DOHH2 (cell line): ENCODE results near the gene PCNX2.

ENCODE experiments used
- H3F3A ChIP-seq: fragments of 200-600 bp; sonication (generic), shearing (Covaris generic); 2 replicates; pipeline ENCODE4 v1.6.0; 2016; ENCODE audit warnings: antibody characterized with exemption, mild to moderate bottlenecking; ENCODE audit not compliant: control insufficient read depth, insufficient read depth
- H3K27ac ChIP-seq: fragments of 200-600 bp; sonication (generic); 2 replicates; pipeline ENCODE4 v1.5.1; 2014; ENCODE audit warnings: low read depth, mild to moderate bottlenecking, low read length, moderate library complexity
- H3K27me3 ChIP-seq: fragments of 200-600 bp; sonication (generic); 2 replicates; pipeline ENCODE4 v1.6.1; 2014; ENCODE audit warnings: mild to moderate bottlenecking, low read length, mixed read lengths; ENCODE audit not compliant: control insufficient read depth
- H3K36me3 ChIP-seq: fragments of 200-600 bp; sonication (generic); 2 replicates; pipeline ENCODE4 v1.6.1; 2014; ENCODE audit warnings: mild to moderate bottlenecking, low read length, moderate library complexity, mixed read lengths; ENCODE audit not compliant: control insufficient read depth
- H3K4me1 ChIP-seq: fragments of 200-600 bp; sonication (generic); 2 replicates; pipeline ENCODE4 v1.6.1; 2014; ENCODE audit warnings: mild to moderate bottlenecking, low read length, mixed read lengths; ENCODE audit not compliant: control insufficient read depth
- H3K4me2 ChIP-seq: fragments of 200-600 bp; sonication (generic); 2 replicates; pipeline ENCODE4 v1.6.0; 2014; ENCODE audit warnings: mild to moderate bottlenecking, low read length, moderate library complexity
- H3K4me3 ChIP-seq: fragments of 200-600 bp; sonication (generic); 2 replicates; pipeline ENCODE4 v1.5.1; 2014; ENCODE audit warnings: mild to moderate bottlenecking, low read length, mixed read lengths
- H3K79me2 ChIP-seq: fragments of 200-600 bp; sonication (generic); 2 replicates; pipeline ENCODE4 v1.6.1; 2014; ENCODE audit warnings: mild to moderate bottlenecking, low read length, mixed read lengths; ENCODE audit not compliant: control insufficient read depth
- H3K9me2 ChIP-seq: fragments of 200-600 bp; sonication (generic); replicated peaks from 2 replicates; pipeline ENCODE4 v1.6.1; 2014; ENCODE audit warnings: mild to moderate bottlenecking, low read length, mixed read lengths; ENCODE audit not compliant: control insufficient read depth
- H3K9me3 ChIP-seq: fragments of 200-600 bp; sonication (generic); 2 replicates; pipeline ENCODE4 v1.6.1; 2014; ENCODE audit warnings: antibody characterized with exemption, low read length, mixed read lengths; ENCODE audit not compliant: control insufficient read depth, insufficient read depth
- H4K20me1 ChIP-seq: fragments of 200-600 bp; sonication (generic); 2 replicates; pipeline ENCODE4 v1.6.0; 2014; ENCODE audit warnings: low read depth, mild to moderate bottlenecking, antibody characterized with exemption, low read length, moderate library complexity; ENCODE audit not compliant: control insufficient read depth, insufficient read depth
- CTCF ChIP-seq: fragments of 200-600 bp; sonication (generic); IDR thresholded peaks from one replicate; pipeline ENCODE4 v1.5.1; 2014; ENCODE audit warnings: antibody characterized with exemption, mild to moderate bottlenecking, low read depth, low read length; ENCODE audit not compliant: poor library complexity, severe bottlenecking
- EZH2phosphoT487 ChIP-seq: fragments of 200-600 bp; sonication (generic); IDR thresholded peaks from 2 replicates; pipeline ENCODE4 v1.6.1; 2017; ENCODE audit warnings: borderline replicate concordance, mild to moderate bottlenecking, antibody characterized with exemption, low read length, moderate library complexity, mixed read lengths

The PCNX2 gene

DNA sequence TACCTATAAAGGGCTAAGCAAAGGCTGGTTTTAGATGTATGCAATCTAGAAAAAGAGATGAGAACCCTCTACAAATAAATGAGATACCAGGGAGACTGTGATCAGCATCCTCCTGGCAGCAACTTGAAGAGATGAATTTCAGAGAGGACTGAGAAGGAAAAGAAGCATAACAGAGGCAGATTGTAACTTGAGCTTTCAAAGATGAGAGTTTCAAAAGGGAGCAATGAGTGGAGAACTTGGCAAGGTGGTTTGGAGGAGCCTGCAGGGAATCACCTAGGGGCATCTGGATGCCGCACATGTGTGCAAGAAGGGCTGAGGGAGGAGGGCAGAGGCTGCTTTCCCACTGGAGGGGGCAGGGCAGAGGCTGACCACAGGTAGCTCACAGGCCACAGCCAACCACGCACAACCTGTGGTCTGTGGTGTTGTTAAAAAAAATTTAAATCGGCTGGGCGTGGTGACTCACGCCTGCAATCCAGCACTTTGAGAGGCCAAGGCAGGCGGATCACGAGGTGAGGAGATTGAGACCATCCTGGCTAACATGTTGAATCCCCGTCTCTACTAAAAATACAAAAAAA is 50.2 kb downstream of the PCNX2 start:
- Histone ChIP-seq H3K79me2 (no peaks in the 10 kb centered on the region), H3K36me3 (no peaks in the 10 kb centered on the region), H3K27ac (no peak overlapping the region), H3K9me2 (no peaks in the 10 kb centered on the region), H3F3A (no peaks in the 10 kb centered on the region), H3K4me1 (no peaks in the 10 kb centered on the region), H3K27me3 (no peaks in the 10 kb centered on the region), H3K4me2 (no peak overlapping the region), H3K9me3 (no peaks in the 10 kb centered on the region), H3K4me3 (no peak overlapping the region), H4K20me1 (no peaks in the 10 kb centered on the region)
- TF ChIP-seq EZH2phosphoT487 (no peak), CTCF (no peak)

- Histone ChIP-seq H3K4me3 (no peak overlapping the region), H3K9me2 (no peaks in the 10 kb centered on the region), H3K27me3 (no peaks in the 10 kb centered on the region), H3K4me1 (no peaks in the 10 kb centered on the region), H3K27ac (no peak overlapping the region), H3F3A (no peaks in the 10 kb centered on the region), H4K20me1 (no peaks in the 10 kb centered on the region), H3K4me2 (no peak overlapping the region), H3K36me3 (no peaks in the 10 kb centered on the region), H3K79me2 (no peaks in the 10 kb centered on the region), H3K9me3 (no peaks in the 10 kb centered on the region)
- TF ChIP-seq EZH2phosphoT487 (no peak), CTCF (no peak)
Observed at GRCh38 chr1:233244183-233244582, 51.3 kb downstream of the PCNX2 start.

DNA sequence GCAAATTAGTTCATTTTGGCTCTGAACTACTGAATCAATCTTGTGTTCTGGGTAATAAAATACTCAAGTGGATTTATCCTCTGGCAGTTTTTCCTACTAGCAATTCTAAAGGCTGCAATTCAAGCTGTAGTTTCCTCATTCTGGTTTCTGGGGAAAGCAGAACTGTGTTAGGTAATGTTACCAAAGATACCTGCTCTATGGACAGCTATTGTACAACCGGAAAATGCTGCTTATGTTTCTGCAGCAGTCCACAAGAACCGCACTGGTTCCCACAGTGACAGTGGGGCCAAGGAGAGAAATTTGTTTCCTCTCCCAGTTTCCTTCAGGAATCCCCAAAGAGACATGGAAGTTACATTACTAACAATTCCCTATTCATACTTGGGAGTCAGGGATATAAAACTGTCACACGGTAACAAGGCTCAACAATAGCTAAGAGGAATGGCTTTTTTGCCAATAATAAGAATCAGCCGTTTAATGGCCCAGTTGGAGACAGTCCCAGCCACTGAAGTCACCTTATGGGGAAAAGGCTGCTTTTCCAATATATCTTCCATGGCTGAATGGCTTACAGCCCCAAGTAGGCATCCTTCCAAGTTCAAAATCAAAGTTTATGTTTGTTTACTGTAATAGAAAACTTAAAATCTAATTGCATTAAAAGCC is 52.6 kb downstream of the PCNX2 start:
- no peaks in the 10 kb centered on the region for H3K79me2 ChIP-seq
- H3K9me2 ChIP-seq, result no peaks in the 10 kb centered on the region

More for the DNA sequence above, 52.6 kb downstream of the PCNX2 start:
- TF ChIP-seq CTCF (no peak), EZH2phosphoT487 (no peak)
- no peaks in the 10 kb centered on the region for H3K36me3 ChIP-seq
- no peaks in the 10 kb centered on the region for H4K20me1 ChIP-seq
- no peaks in the 10 kb centered on the region for H3K9me3 ChIP-seq
- no peaks in the 10 kb centered on the region for H3K27me3 ChIP-seq
- H3K27ac ChIP-seq, result no peak overlapping the region
- H3K4me1 ChIP-seq, result no peaks in the 10 kb centered on the region
- no peak overlapping the region for H3K4me2 ChIP-seq
- no peak overlapping the region for H3K4me3 ChIP-seq
- H3F3A ChIP-seq, result no peaks in the 10 kb centered on the region
